OCI-LY1 (cell line): ENCODE measurements around the gene ROBO1.

Experiments
- EZH2 ChIP-seq: fragments of 200-600 bp; sonication (generic), shearing (Covaris generic); IDR thresholded peaks from 2 replicates; pipeline ENCODE4 v1.8.0; 2017; ENCODE audit warnings: borderline replicate concordance, mixed run types, mild to moderate bottlenecking, antibody characterized with exemption, low read length, moderate library complexity, mixed read lengths
- TF ChIP-seq, protein P1 (sequence below): fragments of 200-600 bp; sonication (generic), shearing (Covaris generic); IDR thresholded peaks from 2 replicates; pipeline ENCODE4 v1.5.1; 2017; ENCODE audit warnings: mild to moderate bottlenecking, antibody characterized with exemption, low read length, moderate library complexity, mixed read lengths

DNA sequence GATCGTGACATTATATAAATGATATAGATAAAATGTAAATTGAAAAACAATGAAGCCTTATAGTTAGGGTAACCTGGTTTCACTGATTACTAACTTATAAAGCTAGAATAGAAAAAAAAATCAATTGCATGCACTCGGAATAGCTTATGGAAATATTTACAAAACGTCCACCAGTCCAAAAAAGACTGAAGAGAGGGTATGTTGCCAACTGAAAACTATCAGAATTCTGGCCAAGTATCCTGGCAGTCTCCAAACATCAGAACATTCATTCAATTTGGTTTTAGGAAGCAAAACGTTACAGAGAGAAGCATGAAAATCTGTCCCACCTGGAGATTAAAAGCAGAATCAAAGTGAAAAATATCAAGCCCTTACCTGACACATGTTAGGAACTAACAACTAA is 892.4 kb downstream of the ROBO1 start:
- TF ChIP-seq, protein P1, sequence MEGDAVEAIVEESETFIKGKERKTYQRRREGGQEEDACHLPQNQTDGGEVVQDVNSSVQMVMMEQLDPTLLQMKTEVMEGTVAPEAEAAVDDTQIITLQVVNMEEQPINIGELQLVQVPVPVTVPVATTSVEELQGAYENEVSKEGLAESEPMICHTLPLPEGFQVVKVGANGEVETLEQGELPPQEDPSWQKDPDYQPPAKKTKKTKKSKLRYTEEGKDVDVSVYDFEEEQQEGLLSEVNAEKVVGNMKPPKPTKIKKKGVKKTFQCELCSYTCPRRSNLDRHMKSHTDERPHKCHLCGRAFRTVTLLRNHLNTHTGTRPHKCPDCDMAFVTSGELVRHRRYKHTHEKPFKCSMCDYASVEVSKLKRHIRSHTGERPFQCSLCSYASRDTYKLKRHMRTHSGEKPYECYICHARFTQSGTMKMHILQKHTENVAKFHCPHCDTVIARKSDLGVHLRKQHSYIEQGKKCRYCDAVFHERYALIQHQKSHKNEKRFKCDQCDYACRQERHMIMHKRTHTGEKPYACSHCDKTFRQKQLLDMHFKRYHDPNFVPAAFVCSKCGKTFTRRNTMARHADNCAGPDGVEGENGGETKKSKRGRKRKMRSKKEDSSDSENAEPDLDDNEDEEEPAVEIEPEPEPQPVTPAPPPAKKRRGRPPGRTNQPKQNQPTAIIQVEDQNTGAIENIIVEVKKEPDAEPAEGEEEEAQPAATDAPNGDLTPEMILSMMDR: no peak
- TF ChIP-seq EZH2: no peak
